Activated T-cell treated with anti-CD3 and anti-CD28 coated beads for 1 hour (primary cell): Measurements from ENCODE around the gene CYTH3.

Experiments
- DNase-seq: peaks from one replicate; pipeline ENCODE4 v3.0.0-alpha.2; 2020; ENCODE audit warnings: low read depth

CYTH3 gene

DNA sequence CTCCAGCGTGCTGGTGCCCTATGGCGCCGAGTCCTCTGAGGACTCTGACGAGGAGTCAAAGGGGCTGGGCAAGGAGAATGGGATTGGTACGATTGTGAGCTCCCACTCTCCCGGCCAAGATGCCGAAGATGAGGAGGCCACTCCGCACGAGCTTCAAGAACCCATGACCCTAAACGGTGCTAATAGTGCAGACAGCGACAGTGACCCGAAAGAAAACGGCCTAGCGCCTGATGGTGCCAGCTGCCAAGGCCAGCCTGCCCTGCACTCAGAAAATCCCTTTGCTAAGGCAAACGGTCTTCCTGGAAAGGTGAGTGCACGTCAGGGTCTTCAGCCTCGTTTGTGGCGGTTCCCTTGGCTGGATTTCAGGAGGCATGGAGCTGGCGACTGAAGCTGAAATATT, 122.4 kb downstream of the CYTH3 start:
- no peak for DNase-seq

DNA sequence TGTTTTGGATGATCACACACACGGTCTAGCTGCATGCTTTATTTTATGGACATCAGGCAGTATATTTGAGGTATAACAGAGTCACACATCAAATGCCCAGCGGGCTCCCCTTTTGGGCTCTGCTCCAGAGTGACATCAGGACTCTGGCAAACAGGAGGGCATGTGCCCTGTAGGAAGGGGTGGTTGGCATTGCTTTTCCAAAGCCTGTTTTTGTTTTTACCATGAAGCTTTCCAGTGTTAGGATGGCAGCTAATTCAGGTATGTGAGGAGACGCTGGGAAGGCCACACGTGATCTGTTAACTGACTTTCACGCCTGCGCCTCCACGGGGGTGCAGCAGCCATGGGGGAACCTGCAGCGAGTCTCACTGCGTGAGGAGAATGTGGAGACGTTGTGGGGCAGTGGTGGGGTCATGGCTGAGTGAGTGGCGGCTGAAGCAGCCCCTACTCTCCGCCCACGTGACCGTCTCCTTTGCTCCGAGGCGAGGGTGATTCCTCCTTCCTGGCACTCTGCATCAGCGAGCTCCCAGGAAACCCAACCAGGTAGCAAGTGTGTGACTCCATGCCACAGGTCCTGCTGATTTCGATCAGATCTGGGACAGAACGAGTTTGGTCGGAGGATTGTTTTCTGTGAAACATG, 123.6 kb downstream of the CYTH3 start:
- no peak for DNase-seq

- DNase-seq = no peak
These were observed 124.8 kb downstream of the CYTH3 start for GRCh38 chr7:6147627-6148026.

GRCh38 chr7:6146666-6147065, 125.8 kb downstream of the CYTH3 start:
- DNase-seq = no peak

DNA sequence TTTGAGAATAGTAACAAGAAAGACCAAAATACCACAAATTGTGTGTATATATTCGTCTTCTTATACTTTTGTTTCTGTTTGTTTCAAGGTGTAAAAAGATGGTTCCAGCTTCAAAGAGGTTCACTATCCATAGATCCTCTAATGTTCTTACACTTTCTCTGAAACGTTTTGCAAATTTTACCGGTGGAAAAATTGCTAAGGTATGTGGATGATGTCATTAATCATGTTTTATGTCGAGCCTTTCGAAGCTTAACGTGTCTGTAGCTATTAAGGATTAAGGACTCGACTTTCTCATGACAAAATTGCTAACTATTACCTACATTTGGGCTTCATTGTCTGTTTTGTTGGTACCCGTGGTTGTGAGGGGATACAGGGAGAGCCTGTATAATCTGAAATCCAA, 128.4 kb downstream of the CYTH3 start:
- no peak for DNase-seq

DNA sequence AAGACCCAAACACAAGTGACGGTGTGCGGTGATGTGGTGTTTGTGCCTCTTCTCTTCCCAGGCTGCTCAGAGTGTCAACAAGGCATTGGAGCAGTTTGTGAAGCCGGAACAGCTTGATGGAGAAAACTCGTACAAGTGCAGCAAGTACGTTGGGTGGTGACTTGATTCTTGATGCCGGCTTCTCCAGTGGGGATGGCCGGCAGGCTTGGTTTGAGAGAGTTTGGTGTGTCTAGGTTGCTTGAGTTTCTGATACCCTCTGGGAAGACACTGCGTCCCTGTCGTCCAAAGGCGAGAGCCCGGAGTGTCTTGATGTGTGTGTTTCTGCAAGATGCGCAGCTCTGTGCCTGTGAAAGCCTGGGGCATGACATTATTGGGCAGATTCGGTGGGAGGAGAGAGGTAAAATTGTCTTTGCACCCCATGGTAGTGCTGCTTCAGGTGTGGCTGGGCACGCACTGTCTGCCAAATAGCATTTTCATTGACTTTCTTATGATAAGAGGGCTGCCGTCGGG, 129.5 kb downstream of the CYTH3 start:
- no peak for DNase-seq

DNA sequence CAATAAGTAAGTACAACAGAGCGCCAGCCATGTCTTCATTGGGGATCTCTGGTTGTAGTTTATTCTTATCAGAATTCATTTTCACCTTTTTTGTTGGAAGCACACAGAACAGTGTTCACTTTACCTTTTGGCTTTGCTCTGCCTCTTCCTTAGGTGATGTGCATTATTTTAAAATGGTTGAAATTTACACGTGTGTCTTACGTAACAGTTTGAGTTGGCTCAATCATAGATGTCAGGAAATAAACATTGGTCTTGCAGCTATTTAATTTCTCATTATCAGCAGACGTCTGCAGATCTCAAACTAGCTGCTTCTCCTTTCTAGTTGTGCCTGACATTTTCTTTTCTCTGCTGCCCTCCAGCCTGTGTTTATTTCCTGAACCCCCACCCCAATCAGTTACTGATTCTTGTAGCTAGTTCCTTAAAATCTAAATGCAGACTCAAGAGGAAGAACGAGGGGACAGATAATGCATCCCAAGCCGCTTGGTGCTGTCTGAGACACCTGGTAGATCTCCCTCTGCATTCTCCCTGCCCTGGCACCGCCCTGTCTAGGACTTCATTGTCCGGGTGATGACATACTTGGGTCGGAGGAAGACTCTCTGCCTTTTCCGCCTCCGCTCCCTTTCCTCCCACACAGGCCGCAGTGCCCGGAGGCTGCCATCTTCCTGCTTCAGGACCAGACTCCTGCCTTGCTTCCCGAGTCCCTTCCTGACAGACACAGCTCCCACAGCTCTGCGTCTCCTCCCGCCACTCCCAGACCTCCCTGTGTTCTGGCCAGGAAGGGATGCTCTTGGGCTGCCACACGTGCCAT, 133.0 kb downstream of the CYTH3 start:
- no peak for DNase-seq

DNA sequence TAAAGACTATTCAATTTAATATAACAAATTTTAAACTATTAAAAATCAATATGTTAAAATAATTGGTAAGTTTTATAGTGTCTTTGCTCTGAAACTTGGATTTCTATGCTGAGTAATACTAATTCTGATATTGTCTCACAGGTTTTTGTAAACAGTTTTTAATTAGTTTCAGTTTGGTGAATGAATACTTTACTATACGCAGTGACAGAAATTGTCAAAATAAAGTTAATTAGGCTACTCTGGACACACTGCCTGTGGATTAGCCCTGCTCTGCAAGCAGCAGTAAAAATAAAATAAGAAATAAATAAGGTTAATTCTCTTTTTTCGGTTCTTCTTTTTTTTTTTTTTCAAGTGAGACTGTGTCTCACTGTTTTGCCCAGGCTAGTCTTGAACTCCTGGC, 135.9 kb downstream of the CYTH3 start:
- DNase-seq = no peak

- DNase-seq = no peak
These were observed 139.2 kb downstream of the CYTH3 start for GRCh38 chr7:6133249-6133648.

- no peak for DNase-seq
These were observed 142.3 kb downstream of the CYTH3 start for GRCh38 chr7:6130007-6130587.

DNA sequence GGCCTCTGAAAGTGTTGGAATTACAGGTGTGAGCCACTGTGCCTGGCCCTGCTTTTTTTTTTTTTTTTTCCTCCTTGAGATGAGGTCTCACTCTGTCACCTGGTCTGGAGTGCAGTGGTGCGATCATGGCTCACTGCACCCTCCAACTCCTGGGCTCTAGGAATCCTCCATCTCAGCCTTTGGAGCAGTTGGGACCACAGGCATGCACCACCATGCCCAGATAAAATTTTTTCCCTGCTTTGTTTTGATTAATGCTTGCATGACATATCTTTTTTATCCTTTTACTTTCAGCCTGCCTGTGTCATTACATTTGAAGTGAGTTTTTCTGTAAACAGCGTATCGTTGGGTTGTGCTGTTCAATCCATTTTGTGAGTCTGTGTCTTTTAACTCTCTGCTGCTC, 144.2 kb downstream of the CYTH3 start:
- DNase-seq = no peak

DNA sequence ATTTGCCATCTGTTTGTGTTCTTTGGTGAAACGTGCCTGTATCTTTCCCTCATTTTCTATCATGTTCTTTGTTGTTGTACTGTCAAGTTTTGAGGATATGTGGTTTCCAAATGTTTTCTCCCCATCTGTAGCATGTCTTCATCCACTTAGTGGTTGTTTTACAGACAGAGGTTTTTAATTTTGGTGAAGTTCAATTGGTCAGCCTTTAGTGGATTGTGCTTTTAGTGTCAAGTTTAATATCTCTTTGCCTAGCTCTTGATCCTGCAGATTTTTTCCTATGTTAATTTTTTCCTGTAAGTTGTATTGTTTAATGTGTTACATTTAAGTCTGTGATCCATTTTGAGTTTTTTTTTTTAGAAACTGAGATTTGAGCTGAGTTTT, 145.3 kb downstream of the CYTH3 start:
- no peak for DNase-seq

GRCh38 chr7:6123843-6124242, 148.6 kb downstream of the CYTH3 start:
- no peak for DNase-seq

GRCh38 chr7:6121141-6121540, 151.3 kb downstream of the CYTH3 start:
- DNase-seq = no peak

GRCh38 chr7:6117533-6117932, 154.9 kb downstream of the CYTH3 start:
- DNase-seq = no peak

- no peak for DNase-seq
These were observed 156.2 kb downstream of the CYTH3 start for GRCh38 chr7:6116211-6116610.
